ENCODE results near the gene ASXL3.

DNA sequence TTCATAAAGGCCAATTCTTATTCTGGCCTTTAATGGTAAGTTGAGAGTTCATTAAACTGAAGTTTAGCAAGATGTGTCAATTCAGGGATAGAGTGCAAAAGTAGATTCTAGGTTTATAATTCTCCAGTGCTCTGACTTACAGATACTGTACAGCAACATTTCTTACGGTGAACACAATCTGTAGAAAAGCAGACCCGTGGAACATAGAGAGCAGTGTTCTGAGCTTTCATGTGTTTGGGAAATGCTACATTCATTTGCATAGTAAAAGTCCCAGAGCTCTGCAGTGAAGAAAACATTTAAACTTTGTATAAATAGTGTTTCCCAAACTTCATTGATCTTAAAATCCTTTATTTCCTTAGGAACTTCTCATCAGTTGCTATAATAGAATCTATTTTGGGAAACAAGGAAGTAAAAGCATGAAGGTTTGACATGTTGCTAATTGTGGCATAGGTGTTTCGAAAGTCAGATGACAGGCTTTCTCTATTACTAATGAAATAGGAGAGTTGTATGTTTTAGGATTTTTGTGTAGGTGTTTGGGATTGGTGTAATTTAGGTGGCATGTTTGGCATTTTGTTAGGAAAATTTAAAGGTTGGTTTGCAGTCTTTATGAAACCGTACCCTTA, 138.2 kb downstream of the ASXL3 start:
- TF ChIP-seq CTCF (IDR thresholded peaks at IDR 0.05; ENCODE audit: low read depth, low read length, poor library complexity, severe bottlenecking) (no peak), EZH2phosphoT487 (IDR thresholded peaks at IDR 0.05; ENCODE audit: borderline replicate concordance, low read length) (no peak)

Measured in DOHH2 (cell line).